HG03175 (cell line): ENCODE measurements around the gene ARPC5L.
"Not testable (repeated sequence)": the region's sequence is repeated elsewhere in the genome, so short reads cannot be mapped to it uniquely, and the experiment has no call there.

Experiments
- ATAC-seq: cut with Tn5 transposase; IDR thresholded peaks from one replicate; pipeline ENCODE4 v1.9.1; 2021; ENCODE audit warnings: mild to moderate bottlenecking, moderate library complexity; ENCODE audit not compliant: unreplicated experiment

Gene ARPC5L

GRCh38 chr9:124887832-124888231 lies 25.9 kb downstream of the ARPC5L start:
- ATAC-seq: no peak

GRCh38 chr9:124889006-124889405 lies 27.1 kb downstream of the ARPC5L start:
- no peak for ATAC-seq

- no peak for ATAC-seq
These were observed 28.2 kb downstream of the ARPC5L start for GRCh38 chr9:124890179-124890578.

- ATAC-seq: no peak
These were observed 32.3 kb downstream of the ARPC5L start for GRCh38 chr9:124894035-124894740.

GRCh38 chr9:124894741-124895170 lies 32.8 kb downstream of the ARPC5L start:
- no peak for ATAC-seq

- no peak for ATAC-seq
These were observed 35.9 kb downstream of the ARPC5L start for GRCh38 chr9:124897570-124898460.

GRCh38 chr9:124899845-124900244 lies 37.9 kb downstream of the ARPC5L start:
- no peak for ATAC-seq

GRCh38 chr9:124906966-124907365 lies 45.0 kb downstream of the ARPC5L start:
- ATAC-seq: no peak

- no peak for ATAC-seq
These were observed 46.2 kb downstream of the ARPC5L start for GRCh38 chr9:124908098-124908497.

GRCh38 chr9:124911766-124912165 lies 49.8 kb downstream of the ARPC5L start:
- ATAC-seq: no peak

GRCh38 chr9:124913378-124913777 lies 51.4 kb downstream of the ARPC5L start:
- ATAC-seq: no peak

GRCh38 chr9:124914753-124915405 lies 52.9 kb downstream of the ARPC5L start:
- ATAC-seq: no peak

- ATAC-seq: not testable (repeated sequence)
These were observed 58.5 kb downstream of the ARPC5L start for GRCh38 chr9:124920394-124920793.
